GM21786 (cell line): Measurements from ENCODE around the gene ARFGAP2.

ENCODE experiments used
- ATAC-seq: cut with Tn5 transposase; IDR thresholded peaks from one replicate; pipeline ENCODE4 v1.9.1; 2021; ENCODE audit not compliant: unreplicated experiment

ARFGAP2 gene

GRCh38 chr11:47172740-47173336 is 3.8 kb downstream of the ARFGAP2 start:
- ATAC-seq = no peak

GRCh38 chr11:47171856-47172255 is 4.8 kb downstream of the ARFGAP2 start:
- no peak for ATAC-seq

GRCh38 chr11:47171061-47171838 is 5.4 kb downstream of the ARFGAP2 start:
- ATAC-seq = no peak

- no peak for ATAC-seq
These were observed 10.3 kb downstream of the ARFGAP2 start for GRCh38 chr11:47166368-47166767.

- no peak for ATAC-seq
These were observed 11.3 kb downstream of the ARFGAP2 start for GRCh38 chr11:47165253-47165840.

GRCh38 chr11:47164321-47164720 is 12.4 kb downstream of the ARFGAP2 start:
- ATAC-seq = no peak

GRCh38 chr11:47163898-47164297 is 12.8 kb downstream of the ARFGAP2 start:
- ATAC-seq = no peak

- ATAC-seq = no peak
These were observed 13.5 kb downstream of the ARFGAP2 start for GRCh38 chr11:47163193-47163592.

- no peak for ATAC-seq
These were observed 14.3 kb downstream of the ARFGAP2 start for GRCh38 chr11:47162426-47162825.

GRCh38 chr11:47161890-47162289 is 14.8 kb downstream of the ARFGAP2 start:
- no peak for ATAC-seq

- no peak for ATAC-seq
These were observed 15.4 kb downstream of the ARFGAP2 start for GRCh38 chr11:47161134-47161854.

- ATAC-seq = no peak
These were observed 15.9 kb downstream of the ARFGAP2 start for GRCh38 chr11:47160753-47161133.

- ATAC-seq = no peak
These were observed 18.4 kb downstream of the ARFGAP2 start for GRCh38 chr11:47158242-47158641.

- ATAC-seq = no peak
These were observed 18.9 kb downstream of the ARFGAP2 start for GRCh38 chr11:47157805-47158204.

- ATAC-seq = no peak
These were observed 19.7 kb downstream of the ARFGAP2 start for GRCh38 chr11:47156951-47157350.

- ATAC-seq = no peak
These were observed 20.3 kb downstream of the ARFGAP2 start for GRCh38 chr11:47156333-47156732.

- no peak for ATAC-seq
These were observed 20.8 kb downstream of the ARFGAP2 start for GRCh38 chr11:47155879-47156278.

GRCh38 chr11:47154616-47155570 is 21.8 kb downstream of the ARFGAP2 start:
- no peak for ATAC-seq

- ATAC-seq = no peak
These were observed 23.4 kb downstream of the ARFGAP2 start for GRCh38 chr11:47152953-47153950.
